GM23338 (cell line): ENCODE data around the gene PEA15. TPM values are rescaled to one million over a fixed set of nuclear protein-coding genes. Genes with fewer than 3 reads are reported as not detected.
A peak's percentile ranks its signal among the peaks of the same experiment; 100 is the strongest.

Source experiments
- ATAC-seq: fragments of 200-7000 bp; cut with Tn5 transposase; 3 replicates; pipeline ENCODE4 v1.9.1; 2020
- DNase-seq: peaks from one replicate; pipeline ENCODE4 v3.0.0-alpha.2; 2015; ENCODE audit warnings: low spot score
- H2AFZ ChIP-seq: fragments of 200-600 bp; sonication (generic); 2 replicates; pipeline ENCODE4 v1.8.0; 2016; ENCODE audit warnings: antibody characterized with exemption, mild to moderate bottlenecking, moderate library complexity
- H3F3A ChIP-seq: fragments of 200-600 bp; sonication (generic); replicated peaks from 2 replicates; pipeline ENCODE4 v1.8.0; 2017; ENCODE audit warnings: antibody characterized with exemption, mixed run types, low read depth
- H3K27ac ChIP-seq: fragments of 200-600 bp; sonication (generic); 2 replicates; pipeline ENCODE4 v1.6.1; 2016; ENCODE audit warnings: low read depth
- H3K27me3 ChIP-seq: fragments of 200-600 bp; sonication (generic); 2 replicates; pipeline ENCODE4 v1.8.0; 2016; ENCODE audit warnings: mild to moderate bottlenecking, mixed run types, moderate library complexity; ENCODE audit not compliant: insufficient read depth
- H3K36me3 ChIP-seq: fragments of 200-600 bp; sonication (generic); 2 replicates; pipeline ENCODE4 v1.8.0; 2016; ENCODE audit warnings: mild to moderate bottlenecking; ENCODE audit not compliant: insufficient read depth
- H3K4me1 ChIP-seq: fragments of 200-600 bp; sonication (generic); 2 replicates; pipeline ENCODE4 v1.8.0; 2016; ENCODE audit warnings: mild to moderate bottlenecking, moderate library complexity; ENCODE audit not compliant: insufficient read depth
- H3K4me2 ChIP-seq: fragments of 200-600 bp; sonication (generic); 2 replicates; pipeline ENCODE4 v1.7.1; 2017; ENCODE audit warnings: mixed run types
- H3K4me3 ChIP-seq: fragments of 200-600 bp; sonication (generic); 2 replicates; pipeline ENCODE4 v1.6.1; 2016; ENCODE audit warnings: mixed run types
- H3K79me2 ChIP-seq: fragments of 200-600 bp; sonication (generic); replicated peaks from 2 replicates; pipeline ENCODE4 v1.8.0; 2017; ENCODE audit warnings: mild to moderate bottlenecking; ENCODE audit not compliant: insufficient read depth
- H3K9me2 ChIP-seq: fragments of 200-600 bp; sonication (generic); 2 replicates; pipeline ENCODE4 v1.8.0; 2017; ENCODE audit not compliant: insufficient read depth
- H4K20me1 ChIP-seq: fragments of 200-600 bp; sonication (generic); replicated peaks from 2 replicates; pipeline ENCODE4 v1.8.0; 2017; ENCODE audit warnings: mild to moderate bottlenecking; ENCODE audit not compliant: insufficient read depth
- H3K27ac Mint-ChIP-seq: 2 replicates; pipeline ENCODE4 v1.8.0; 2020; ENCODE audit warnings: inconsistent platforms, mild to moderate bottlenecking, moderate library complexity, mixed read lengths
- H3K27me3 Mint-ChIP-seq: 3 replicates; pipeline ENCODE4 v1.8.0; 2022; ENCODE audit warnings: low read depth, mild to moderate bottlenecking, moderate library complexity, mixed read lengths, inconsistent platforms; ENCODE audit not compliant: insufficient read depth, poor library complexity
- H3K36me3 Mint-ChIP-seq: 3 replicates; pipeline ENCODE4 v1.8.0; 2021; ENCODE audit warnings: low read depth, mild to moderate bottlenecking, inconsistent platforms, moderate library complexity, mixed read lengths
- H3K4me1 Mint-ChIP-seq: 3 replicates; pipeline ENCODE4 v1.8.0; 2020; ENCODE audit warnings: mild to moderate bottlenecking, inconsistent platforms, mixed read lengths
- H3K4me3 Mint-ChIP-seq: 3 replicates; pipeline ENCODE4 v1.8.0; 2021; ENCODE audit warnings: moderate library complexity, mild to moderate bottlenecking, inconsistent platforms, mixed read lengths
- H3K9me3 Mint-ChIP-seq: 3 replicates; pipeline ENCODE4 v1.8.0; 2020; ENCODE audit warnings: moderate library complexity, mild to moderate bottlenecking, inconsistent platforms, mixed read lengths
- CREB1 ChIP-seq: fragments of 250-450 bp; sonication (Bioruptor Pico); IDR thresholded peaks from 2 replicates; pipeline ENCODE4 v1.5.0; 2020; ENCODE audit warnings: low read depth, mild to moderate bottlenecking, moderate library complexity
- CTCF ChIP-seq, 2 experiments: fragments of 200-600 bp in 1 of 2; sonication (generic) in 1 of 2; conservative IDR thresholded peaks; 2 replicates each; pipeline versions ENCODE4 v1.5.1 to v1.6.1; 2016 to 2017; ENCODE audit warnings: antibody characterized with exemption in 2 of 2, low read depth in 2 of 2, mild to moderate bottlenecking in 2 of 2, moderate library complexity in 1 of 2
- ETS1 ChIP-seq: IDR thresholded peaks from 2 replicates; pipeline ENCODE4 v1.6.1; 2016; ENCODE audit warnings: antibody characterized with exemption
- EZH2 ChIP-seq: fragments of 200-600 bp; sonication (generic); IDR thresholded peaks from one replicate; pipeline ENCODE4 v1.8.0; 2017; ENCODE audit warnings: antibody characterized with exemption, mild to moderate bottlenecking, low read depth; ENCODE audit not compliant: unreplicated experiment
- EZH2phosphoT487 ChIP-seq: fragments of 200-600 bp; sonication (generic); IDR thresholded peaks from one replicate; pipeline ENCODE4 v1.8.1; 2018; ENCODE audit warnings: antibody characterized with exemption; ENCODE audit not compliant: unreplicated experiment
- JUNB ChIP-seq: IDR thresholded peaks from one replicate; pipeline ENCODE4 v1.6.1; 2016; ENCODE audit warnings: antibody characterized with exemption; ENCODE audit not compliant: unreplicated experiment
- NANOG ChIP-seq: IDR thresholded peaks from 2 replicates; pipeline ENCODE4 v1.6.1; 2016; ENCODE audit warnings: antibody characterized with exemption, borderline replicate concordance
- POLR2AphosphoS5 ChIP-seq: IDR thresholded peaks from 2 replicates; pipeline ENCODE4 v1.6.1; 2016; ENCODE audit warnings: antibody characterized with exemption, low read depth
- REST ChIP-seq: IDR thresholded peaks from one replicate; pipeline ENCODE4 v1.6.1; 2018; ENCODE audit warnings: antibody characterized with exemption; ENCODE audit not compliant: unreplicated experiment
- STAT1 ChIP-seq: IDR thresholded peaks from one replicate; pipeline ENCODE4 v1.6.1; 2016; ENCODE audit warnings: antibody characterized with exemption; ENCODE audit not compliant: unreplicated experiment
- ZNF114 ChIP-seq: fragments of 250-450 bp; sonication (Bioruptor Pico); IDR thresholded peaks from 2 replicates; pipeline ENCODE4 v1.5.0; 2020; ENCODE audit warnings: mild to moderate bottlenecking, moderate library complexity
- ZNF331 ChIP-seq: fragments of 250-450 bp; sonication (Bioruptor Pico); IDR thresholded peaks from 2 replicates; pipeline ENCODE4 v1.5.0; 2020; ENCODE audit warnings: low read depth, mild to moderate bottlenecking, moderate library complexity
- ZNF462 ChIP-seq: fragments of 250-450 bp; sonication (Bioruptor Pico); IDR thresholded peaks from 2 replicates; pipeline ENCODE4 v1.5.0; 2020; ENCODE audit warnings: mild to moderate bottlenecking, moderate library complexity
- polyA plus RNA-seq: library from polyadenylated mRNA; unstranded; fragments of >200 nt; fragmentation: Nextera tagmentation; extraction: Ambion mirVana; gene quantifications from 2 replicates; pipeline ENCODE4 v1.2.1, GENCODE V29; 2016
- total RNA-seq: library from RNA; depleted of rRNA; stranded (reverse); fragments of >200 nt; shearing (Covaris generic); gene quantifications from 2 replicates; pipeline ENCODE4 v1.2.3, GENCODE V29; 2014

Gene PEA15
- total and polyA plus RNA-seq, 2 experiments from 2014 or later: 60.3 to 80.8 TPM

- Mint-ChIP-seq H3K27ac (no peak overlapping the region), H3K4me1 (peaks cover 8% of the 10 kb centered on the region; the same call in 2 of the 3 replicates), H3K36me3 (no peaks in the 10 kb centered on the region), H3K4me3 (no peak overlapping the region), H3K27me3 (peaks cover 11% of the 10 kb centered on the region), H3K9me3 (no peaks in the 10 kb centered on the region)
- Histone ChIP-seq H3K79me2 (no peaks in the 10 kb centered on the region), H3K27me3 (no peaks in the 10 kb centered on the region), H3K36me3 (no peaks in the 10 kb centered on the region), H3K4me2 (no peak overlapping the region), H3K9me2 (0 out of 2 replicates have a peak, but pooled peaks cover 4% of the 10 kb centered on the region), H3K4me3 (no peak overlapping the region), H3F3A (no peaks in the 10 kb centered on the region), H4K20me1 (no peaks in the 10 kb centered on the region), H2AFZ (peak overlapping the region; percentile 63; the same call in 1 of the 2 replicates), H3K27ac (no peak overlapping the region), H3K4me1 (no peaks in the 10 kb centered on the region; the same call in 1 of the 2 replicates)
- ATAC-seq (no peak), DNase-seq (no peak)
- TF ChIP-seq POLR2AphosphoS5 (no peak), JUNB (no peak), ZNF331 (no peak), STAT1 (no peak), ZNF114 (CRISPR knock-in tag) (no peak), CTCF (conservative IDR thresholded peaks at IDR 0.05; ENCODE audit: low read depth in 2 of 2) (no peak), ZNF462 (CRISPR knock-in tag) (no peak), CREB1 (CRISPR knock-in tag) (no peak), REST (no peak), EZH2phosphoT487 (no peak), ETS1 (no peak), NANOG (no peak), EZH2 (no peak)
Measured at GRCh38 chr1:160158534-160158933, 46.6 kb upstream of the PEA15 start.
